Measurements from ENCODE around the gene TUBB2B.

GRCh38 chr6:3195695-3196497 lies 31.6 kb downstream of the TUBB2B start:
- TF ChIP-seq POLR2A (IDR thresholded peaks at IDR 0.05) (no peak), CTCF (IDR thresholded peaks at IDR 0.05) (no peak)

Measured in upper lobe of left lung (tissue), 4 donors.